HEK293 (cell line): ENCODE data around the gene FMN1.
A peak's percentile ranks its signal among the peaks of the same experiment; 100 is the strongest.

Experiments used
- BCL11B ChIP-seq: fragments of 450-650 bp; formaldehyde crosslinking; IDR thresholded peaks from 2 replicates; pipeline ENCODE4 v1.5.1; 2016; ENCODE audit warnings: low read depth, missing biosample characterization, missing genetic modification characterization
- GLIS1 ChIP-seq: fragments of 450-650 bp; formaldehyde crosslinking; IDR thresholded peaks from 2 replicates; pipeline ENCODE4 v1.5.1; 2016; ENCODE audit warnings: missing biosample characterization, missing genetic modification characterization
- MYNN ChIP-seq: fragments of 450-650 bp; formaldehyde crosslinking; IDR thresholded peaks from 2 replicates; pipeline ENCODE4 v1.5.1; 2016; ENCODE audit warnings: missing biosample characterization, missing genetic modification characterization, borderline replicate concordance
- PATZ1 ChIP-seq: fragments of 450-650 bp; formaldehyde crosslinking; IDR thresholded peaks from 2 replicates; pipeline ENCODE4 v1.5.1; 2016; ENCODE audit warnings: missing biosample characterization, missing genetic modification characterization
- PRDM10 ChIP-seq: fragments of 450-650 bp; formaldehyde crosslinking; IDR thresholded peaks from 2 replicates; pipeline ENCODE4 v1.5.1; 2016; ENCODE audit warnings: missing biosample characterization, missing genetic modification characterization
- PRDM4 ChIP-seq: fragments of 450-650 bp; formaldehyde crosslinking; IDR thresholded peaks from 2 replicates; pipeline ENCODE4 v1.5.1; 2017; ENCODE audit warnings: missing biosample characterization, missing genetic modification characterization
- PRDM6 ChIP-seq: fragments of 450-650 bp; formaldehyde crosslinking; IDR thresholded peaks from 2 replicates; pipeline ENCODE4 v1.5.1; 2017; ENCODE audit warnings: missing biosample characterization, missing genetic modification characterization
- TRIM28 ChIP-seq: IDR thresholded peaks from 2 replicates; pipeline ENCODE4 v1.6.1; 2011; ENCODE audit warnings: low read length, control low read depth, borderline replicate concordance
- ZBTB20 ChIP-seq: fragments of 450-650 bp; formaldehyde crosslinking; IDR thresholded peaks from 2 replicates; pipeline ENCODE4 v1.5.1; 2016; ENCODE audit warnings: missing biosample characterization, missing genetic modification characterization
- ZEB2 ChIP-seq: fragments of 450-650 bp; formaldehyde crosslinking; IDR thresholded peaks from 2 replicates; pipeline ENCODE4 v1.5.1; 2016; ENCODE audit warnings: missing biosample characterization, missing genetic modification characterization
- ZNF140 ChIP-seq: fragments of 450-650 bp; formaldehyde crosslinking; IDR thresholded peaks from 2 replicates; pipeline ENCODE4 v1.5.1; 2016; ENCODE audit warnings: missing biosample characterization, missing genetic modification characterization
- ZNF239 ChIP-seq: fragments of 450-650 bp; formaldehyde crosslinking; IDR thresholded peaks from 2 replicates; pipeline ENCODE4 v1.5.1; 2016; ENCODE audit warnings: missing biosample characterization, missing genetic modification characterization
- ZNF266 ChIP-seq: fragments of 450-650 bp; formaldehyde crosslinking; IDR thresholded peaks from 2 replicates; pipeline ENCODE4 v1.5.1; 2016; ENCODE audit warnings: missing biosample characterization, missing genetic modification characterization, low read depth
- ZNF513 ChIP-seq: fragments of 450-650 bp; IDR thresholded peaks from 2 replicates; pipeline ENCODE4 v1.5.1; 2018; ENCODE audit warnings: missing biosample characterization, missing genetic modification characterization
- ZNF660 ChIP-seq: fragments of 450-650 bp; IDR thresholded peaks from 2 replicates; pipeline ENCODE4 v1.5.1; 2018; ENCODE audit warnings: missing biosample characterization, mild to moderate bottlenecking, missing genetic modification characterization

FMN1 gene

GRCh38 chr15:33089878-33090757, 104.4 kb downstream of the FMN1 start (continued):
- TF ChIP-seq ZNF266 (tag by site-specific recombination), result no peak
- TF ChIP-seq ZNF140 (tag by site-specific recombination), result no peak
- TF ChIP-seq ZBTB20 (tag by site-specific recombination), result peak; percentile 17; the same call in 1 of the 2 replicates
- TF ChIP-seq GLIS1 (tag by site-specific recombination), result no peak
- peak; percentile 71; the same call in 1 of the 2 replicates for TF ChIP-seq MYNN (tag by site-specific recombination)
- TF ChIP-seq PRDM4 (tag by site-specific recombination), result peak; percentile 22; the same call in 1 of the 2 replicates
- TF ChIP-seq PRDM10 (tag by site-specific recombination), result peak; percentile 36
- TF ChIP-seq ZNF239 (tag by site-specific recombination), result no peak
- peak; percentile 58; the same call in 1 of the 2 replicates for TF ChIP-seq ZNF660 (tag by site-specific recombination)
- TF ChIP-seq TRIM28, result no peak
- no peak for TF ChIP-seq BCL11B
- no peak for TF ChIP-seq PATZ1 (tag by site-specific recombination)
- peak; percentile 79 for TF ChIP-seq PRDM6 (tag by site-specific recombination)
- peak; percentile 34; the same call in 1 of the 2 replicates for TF ChIP-seq ZEB2 (tag by site-specific recombination)
- TF ChIP-seq ZNF513, result no peak
